DOHH2 (cell line): Measurements from ENCODE around the gene C9orf85.

Experiments used
- H3F3A ChIP-seq: fragments of 200-600 bp; sonication (generic), shearing (Covaris generic); 2 replicates; pipeline ENCODE4 v1.6.0; 2016; ENCODE audit warnings: antibody characterized with exemption, mild to moderate bottlenecking; ENCODE audit not compliant: control insufficient read depth, insufficient read depth
- H3K27ac ChIP-seq: fragments of 200-600 bp; sonication (generic); 2 replicates; pipeline ENCODE4 v1.5.1; 2014; ENCODE audit warnings: low read depth, mild to moderate bottlenecking, low read length, moderate library complexity
- H3K27me3 ChIP-seq: fragments of 200-600 bp; sonication (generic); 2 replicates; pipeline ENCODE4 v1.6.1; 2014; ENCODE audit warnings: mild to moderate bottlenecking, low read length, mixed read lengths; ENCODE audit not compliant: control insufficient read depth
- H3K36me3 ChIP-seq: fragments of 200-600 bp; sonication (generic); 2 replicates; pipeline ENCODE4 v1.6.1; 2014; ENCODE audit warnings: mild to moderate bottlenecking, low read length, moderate library complexity, mixed read lengths; ENCODE audit not compliant: control insufficient read depth
- H3K4me1 ChIP-seq: fragments of 200-600 bp; sonication (generic); 2 replicates; pipeline ENCODE4 v1.6.1; 2014; ENCODE audit warnings: mild to moderate bottlenecking, low read length, mixed read lengths; ENCODE audit not compliant: control insufficient read depth
- H3K4me2 ChIP-seq: fragments of 200-600 bp; sonication (generic); 2 replicates; pipeline ENCODE4 v1.6.0; 2014; ENCODE audit warnings: mild to moderate bottlenecking, low read length, moderate library complexity
- H3K4me3 ChIP-seq: fragments of 200-600 bp; sonication (generic); 2 replicates; pipeline ENCODE4 v1.5.1; 2014; ENCODE audit warnings: mild to moderate bottlenecking, low read length, mixed read lengths
- H3K79me2 ChIP-seq: fragments of 200-600 bp; sonication (generic); 2 replicates; pipeline ENCODE4 v1.6.1; 2014; ENCODE audit warnings: mild to moderate bottlenecking, low read length, mixed read lengths; ENCODE audit not compliant: control insufficient read depth
- H3K9me2 ChIP-seq: fragments of 200-600 bp; sonication (generic); replicated peaks from 2 replicates; pipeline ENCODE4 v1.6.1; 2014; ENCODE audit warnings: mild to moderate bottlenecking, low read length, mixed read lengths; ENCODE audit not compliant: control insufficient read depth
- H3K9me3 ChIP-seq: fragments of 200-600 bp; sonication (generic); 2 replicates; pipeline ENCODE4 v1.6.1; 2014; ENCODE audit warnings: antibody characterized with exemption, low read length, mixed read lengths; ENCODE audit not compliant: control insufficient read depth, insufficient read depth
- H4K20me1 ChIP-seq: fragments of 200-600 bp; sonication (generic); 2 replicates; pipeline ENCODE4 v1.6.0; 2014; ENCODE audit warnings: low read depth, mild to moderate bottlenecking, antibody characterized with exemption, low read length, moderate library complexity; ENCODE audit not compliant: control insufficient read depth, insufficient read depth
- EZH2phosphoT487 ChIP-seq: fragments of 200-600 bp; sonication (generic); IDR thresholded peaks from 2 replicates; pipeline ENCODE4 v1.6.1; 2017; ENCODE audit warnings: borderline replicate concordance, mild to moderate bottlenecking, antibody characterized with exemption, low read length, moderate library complexity, mixed read lengths
- TF ChIP-seq, protein P1 (sequence below): fragments of 200-600 bp; sonication (generic); IDR thresholded peaks from one replicate; pipeline ENCODE4 v1.5.1; 2014; ENCODE audit warnings: antibody characterized with exemption, mild to moderate bottlenecking, low read depth, low read length; ENCODE audit not compliant: poor library complexity, severe bottlenecking

C9orf85 gene

DNA sequence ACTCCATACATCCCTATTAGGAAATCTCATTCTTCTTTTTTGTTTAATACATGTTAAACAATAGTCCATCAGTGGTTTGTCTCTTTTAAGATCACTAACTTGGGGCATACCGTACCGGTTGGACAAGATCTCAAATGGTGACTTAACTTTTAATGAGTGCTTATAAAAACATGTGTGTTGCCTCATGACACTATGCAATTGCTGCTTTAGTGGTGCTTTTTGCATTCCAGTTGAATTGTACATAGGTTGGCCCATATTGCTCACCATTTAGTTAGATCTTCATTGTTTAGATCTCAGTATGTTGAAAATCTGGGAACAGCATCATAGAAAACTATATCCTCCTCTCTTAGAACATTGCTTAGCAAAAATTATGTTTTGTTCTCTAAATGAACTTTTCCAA, 17.8 kb downstream of the C9orf85 start:
- Histone ChIP-seq H3K36me3 (peaks cover 5% of the 10 kb centered on the region; the same call in 1 of the 2 replicates), H4K20me1 (no peaks in the 10 kb centered on the region), H3K9me3 (no peaks in the 10 kb centered on the region), H3K27me3 (no peaks in the 10 kb centered on the region), H3K4me1 (peaks cover 10% of the 10 kb centered on the region), H3K4me3 (no peak overlapping the region), H3K27ac (no peak overlapping the region), H3F3A (no peaks in the 10 kb centered on the region), H3K9me2 (no peaks in the 10 kb centered on the region), H3K79me2 (peaks cover 41% of the 10 kb centered on the region), H3K4me2 (no peak overlapping the region)
- TF ChIP-seq, protein P1, sequence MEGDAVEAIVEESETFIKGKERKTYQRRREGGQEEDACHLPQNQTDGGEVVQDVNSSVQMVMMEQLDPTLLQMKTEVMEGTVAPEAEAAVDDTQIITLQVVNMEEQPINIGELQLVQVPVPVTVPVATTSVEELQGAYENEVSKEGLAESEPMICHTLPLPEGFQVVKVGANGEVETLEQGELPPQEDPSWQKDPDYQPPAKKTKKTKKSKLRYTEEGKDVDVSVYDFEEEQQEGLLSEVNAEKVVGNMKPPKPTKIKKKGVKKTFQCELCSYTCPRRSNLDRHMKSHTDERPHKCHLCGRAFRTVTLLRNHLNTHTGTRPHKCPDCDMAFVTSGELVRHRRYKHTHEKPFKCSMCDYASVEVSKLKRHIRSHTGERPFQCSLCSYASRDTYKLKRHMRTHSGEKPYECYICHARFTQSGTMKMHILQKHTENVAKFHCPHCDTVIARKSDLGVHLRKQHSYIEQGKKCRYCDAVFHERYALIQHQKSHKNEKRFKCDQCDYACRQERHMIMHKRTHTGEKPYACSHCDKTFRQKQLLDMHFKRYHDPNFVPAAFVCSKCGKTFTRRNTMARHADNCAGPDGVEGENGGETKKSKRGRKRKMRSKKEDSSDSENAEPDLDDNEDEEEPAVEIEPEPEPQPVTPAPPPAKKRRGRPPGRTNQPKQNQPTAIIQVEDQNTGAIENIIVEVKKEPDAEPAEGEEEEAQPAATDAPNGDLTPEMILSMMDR: no peak
- no peak for TF ChIP-seq EZH2phosphoT487

DNA sequence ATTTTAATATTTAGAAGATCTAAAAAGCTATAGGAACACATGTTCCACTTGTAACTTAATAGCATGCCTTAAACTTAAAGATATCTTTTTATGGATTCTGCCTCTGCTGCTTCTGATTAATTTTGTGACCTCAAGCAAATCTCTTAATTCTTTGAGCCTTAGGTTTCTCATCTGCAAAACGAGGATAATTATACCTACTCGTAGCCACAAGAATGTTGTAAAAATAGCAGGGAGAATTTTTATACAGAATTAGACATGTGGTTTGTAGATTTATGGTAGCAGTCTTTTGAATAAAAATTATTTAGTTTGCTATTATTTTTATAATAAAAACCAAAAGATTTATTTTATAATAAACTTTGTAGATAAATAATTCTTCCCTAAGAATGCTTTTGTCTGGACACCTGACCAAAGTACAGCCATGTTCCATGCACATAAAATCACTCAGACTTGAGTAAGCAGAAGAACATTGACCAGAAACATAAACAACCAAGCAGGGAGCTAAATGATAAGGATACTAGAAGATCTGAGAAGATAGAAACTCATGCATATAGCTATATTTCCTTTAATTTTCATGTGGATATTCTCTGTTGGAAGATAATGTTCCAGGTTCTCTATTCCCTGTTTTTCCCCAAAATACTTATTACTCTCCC, 18.5 kb downstream of the C9orf85 start:
- Histone ChIP-seq H3K36me3 (no peaks in the 10 kb centered on the region), H3K27me3 (no peaks in the 10 kb centered on the region), H3K9me3 (no peaks in the 10 kb centered on the region), H3K4me2 (no peak overlapping the region), H4K20me1 (no peaks in the 10 kb centered on the region), H3K9me2 (no peaks in the 10 kb centered on the region), H3K27ac (no peak overlapping the region), H3K4me3 (no peak overlapping the region), H3K4me1 (peaks cover 10% of the 10 kb centered on the region), H3K79me2 (peaks cover 35% of the 10 kb centered on the region), H3F3A (no peaks in the 10 kb centered on the region)
- TF ChIP-seq, protein P1: no peak
- TF ChIP-seq EZH2phosphoT487: no peak

DNA sequence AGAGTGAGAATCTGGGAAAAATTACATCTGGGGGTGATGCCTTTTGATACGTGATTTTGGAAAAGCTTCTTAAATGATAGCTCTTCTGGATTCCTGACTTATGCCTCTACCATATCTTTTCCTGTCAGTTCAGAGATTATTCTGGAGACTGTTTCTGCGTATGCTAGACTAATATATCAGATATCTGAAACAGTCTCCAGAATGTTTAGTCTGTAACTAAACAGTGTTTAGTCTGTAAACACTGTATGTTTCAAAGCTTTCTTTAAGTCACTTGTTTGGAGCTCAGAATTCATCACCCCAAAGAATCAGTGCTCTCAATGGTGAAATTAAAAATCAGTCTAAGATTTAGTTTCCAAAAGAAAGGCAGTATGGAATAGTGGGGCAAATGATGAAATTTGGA, 19.7 kb downstream of the C9orf85 start:
- Histone ChIP-seq H3K4me3 (no peak overlapping the region), H3K79me2 (peaks cover 42% of the 10 kb centered on the region), H3K27me3 (no peaks in the 10 kb centered on the region), H3F3A (no peaks in the 10 kb centered on the region), H3K9me3 (no peaks in the 10 kb centered on the region), H3K36me3 (no peaks in the 10 kb centered on the region), H3K4me1 (peaks cover 17% of the 10 kb centered on the region), H3K27ac (no peak overlapping the region), H3K4me2 (no peak overlapping the region), H4K20me1 (no peaks in the 10 kb centered on the region), H3K9me2 (no peaks in the 10 kb centered on the region)
- TF ChIP-seq, protein P1: no peak
- no peak for TF ChIP-seq EZH2phosphoT487
